KOPT-K1 (cell line): ENCODE measurements around the gene PCSK6.

ENCODE experiments used
- H3K27ac ChIP-seq: fragments of 200-600 bp; sonication (generic); 2 replicates; pipeline ENCODE4 v1.5.1; 2016; ENCODE audit warnings: antibody characterized with exemption, mild to moderate bottlenecking, low read depth, low read length; ENCODE audit not compliant: poor library complexity, severe bottlenecking
- H3K36me3 ChIP-seq: fragments of 200-600 bp; sonication (generic); 2 replicates; pipeline ENCODE4 v1.5.1; 2017; ENCODE audit warnings: antibody characterized with exemption, mild to moderate bottlenecking, low read length, moderate library complexity; ENCODE audit not compliant: insufficient read depth
- H3K9me3 ChIP-seq: fragments of 200-600 bp; sonication (generic); 2 replicates; pipeline ENCODE4 v1.5.1; 2017; ENCODE audit warnings: antibody characterized with exemption, low read length, mild to moderate bottlenecking; ENCODE audit not compliant: insufficient read depth, poor library complexity, severe bottlenecking

Gene PCSK6

DNA sequence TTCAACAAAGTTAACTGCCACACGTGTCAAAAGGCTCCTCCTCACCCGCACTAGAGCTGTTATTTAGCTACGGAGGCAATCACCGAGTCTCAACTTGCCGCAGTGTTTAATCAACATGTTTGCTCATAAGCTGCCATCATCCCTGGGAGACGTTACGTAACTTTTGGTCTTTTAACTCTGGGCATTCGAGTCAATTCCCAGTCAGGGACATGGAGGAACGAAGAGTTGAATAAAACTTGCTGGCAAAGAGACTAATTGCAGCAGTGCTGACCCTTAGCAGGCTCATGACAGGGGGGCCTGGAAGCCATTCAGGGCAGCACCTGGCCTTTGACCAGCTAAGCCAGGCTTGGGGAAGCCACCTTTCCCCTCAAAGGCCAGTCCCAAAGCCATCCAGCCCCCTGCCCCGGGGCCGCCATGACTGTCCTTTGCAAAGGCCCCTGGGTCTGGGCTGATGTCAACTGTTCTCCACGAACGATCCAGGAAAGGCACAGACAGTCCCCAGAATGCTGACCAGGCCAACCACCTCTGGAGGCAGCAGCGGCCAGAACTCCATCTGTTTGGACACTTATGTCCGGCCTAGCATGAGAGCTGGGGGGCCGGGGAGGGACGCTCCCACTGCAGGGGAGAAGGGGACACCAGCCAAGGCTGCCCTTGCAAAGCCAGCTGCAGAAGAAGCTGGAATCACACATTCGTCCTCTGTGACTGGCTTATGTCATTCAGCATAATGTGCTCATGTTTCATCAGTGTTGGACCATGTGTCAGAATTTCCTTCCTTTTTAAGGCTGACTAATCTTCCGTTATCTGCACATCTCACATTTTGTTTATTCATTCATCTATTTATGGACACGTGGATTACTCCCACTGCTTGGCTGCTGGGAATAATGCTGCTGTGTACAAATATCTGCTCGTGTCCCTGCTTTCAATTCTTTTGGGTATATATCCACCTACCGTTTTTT lies 43.7 kb downstream of the PCSK6 start:
- Histone ChIP-seq H3K9me3 (no peaks in the 10 kb centered on the region), H3K36me3 (no peaks in the 10 kb centered on the region), H3K27ac (no peak overlapping the region)

GRCh38 chr15:101444807-101445508 lies 44.5 kb downstream of the PCSK6 start:
- H3K36me3 ChIP-seq, result no peaks in the 10 kb centered on the region
- no peaks in the 10 kb centered on the region for H3K9me3 ChIP-seq
- H3K27ac ChIP-seq, result no peak overlapping the region

DNA sequence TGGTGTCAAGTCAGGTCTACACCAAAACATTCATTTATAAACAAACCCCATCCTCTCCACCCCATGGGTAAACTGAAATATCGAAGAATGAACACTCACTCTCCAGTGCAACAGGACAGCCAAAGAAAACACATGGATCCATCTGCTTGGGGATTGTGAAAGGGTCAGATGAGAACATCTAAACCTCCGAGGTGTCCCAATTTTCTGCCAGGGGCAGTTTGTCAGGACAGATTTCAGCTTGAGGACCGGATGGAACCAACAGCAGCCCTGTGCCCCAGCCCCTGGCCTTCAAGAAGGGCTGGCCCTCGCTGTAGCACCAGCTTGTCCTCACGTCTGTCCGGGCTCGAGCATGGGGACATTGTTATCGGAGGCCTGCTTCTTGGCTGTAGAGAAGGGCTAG lies 45.5 kb downstream of the PCSK6 start:
- no peaks in the 10 kb centered on the region for H3K36me3 ChIP-seq
- H3K27ac ChIP-seq, result no peak overlapping the region
- H3K9me3 ChIP-seq, result no peaks in the 10 kb centered on the region

DNA sequence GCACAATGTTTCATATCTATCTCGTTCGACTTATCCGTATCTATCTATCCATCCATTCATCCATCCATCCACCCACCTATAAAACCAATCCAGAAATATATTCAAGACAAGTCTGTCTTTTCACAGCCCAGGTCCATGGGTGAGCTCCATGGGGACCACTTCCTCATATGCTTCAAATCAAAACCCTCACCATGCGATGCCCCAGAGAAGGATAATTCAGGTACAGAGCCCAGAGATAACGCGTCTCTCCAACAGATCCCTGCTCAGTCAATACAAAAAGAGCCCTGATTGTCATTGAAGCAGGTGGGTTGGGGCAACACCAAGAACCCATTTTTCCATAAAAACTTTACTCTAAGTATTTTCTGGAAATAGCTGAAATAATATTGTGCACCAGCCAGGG lies 47.2 kb downstream of the PCSK6 start:
- no peak overlapping the region for H3K27ac ChIP-seq
- H3K9me3 ChIP-seq, result no peaks in the 10 kb centered on the region
- H3K36me3 ChIP-seq, result no peaks in the 10 kb centered on the region

DNA sequence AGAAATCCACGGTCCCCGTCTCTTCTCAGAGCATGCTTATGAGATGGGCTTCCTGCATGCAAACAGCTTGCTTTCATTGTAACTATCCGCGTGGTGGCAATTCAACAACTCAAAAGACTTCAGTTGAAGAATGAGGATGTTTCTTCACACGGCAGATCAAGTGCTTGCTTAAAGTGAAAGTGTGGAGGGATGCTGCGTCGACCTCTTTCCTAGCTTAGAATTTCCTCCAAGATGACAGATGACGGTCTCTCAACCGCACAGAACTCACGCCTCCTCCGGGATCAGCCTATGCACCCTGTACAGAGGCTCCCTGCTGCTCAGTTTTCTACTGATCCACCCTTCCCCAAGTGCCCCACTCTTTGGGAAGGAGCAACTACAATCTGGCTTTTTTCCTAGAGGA lies 47.8 kb downstream of the PCSK6 start:
- Histone ChIP-seq H3K27ac (no peak overlapping the region), H3K9me3 (no peaks in the 10 kb centered on the region), H3K36me3 (no peaks in the 10 kb centered on the region)

DNA sequence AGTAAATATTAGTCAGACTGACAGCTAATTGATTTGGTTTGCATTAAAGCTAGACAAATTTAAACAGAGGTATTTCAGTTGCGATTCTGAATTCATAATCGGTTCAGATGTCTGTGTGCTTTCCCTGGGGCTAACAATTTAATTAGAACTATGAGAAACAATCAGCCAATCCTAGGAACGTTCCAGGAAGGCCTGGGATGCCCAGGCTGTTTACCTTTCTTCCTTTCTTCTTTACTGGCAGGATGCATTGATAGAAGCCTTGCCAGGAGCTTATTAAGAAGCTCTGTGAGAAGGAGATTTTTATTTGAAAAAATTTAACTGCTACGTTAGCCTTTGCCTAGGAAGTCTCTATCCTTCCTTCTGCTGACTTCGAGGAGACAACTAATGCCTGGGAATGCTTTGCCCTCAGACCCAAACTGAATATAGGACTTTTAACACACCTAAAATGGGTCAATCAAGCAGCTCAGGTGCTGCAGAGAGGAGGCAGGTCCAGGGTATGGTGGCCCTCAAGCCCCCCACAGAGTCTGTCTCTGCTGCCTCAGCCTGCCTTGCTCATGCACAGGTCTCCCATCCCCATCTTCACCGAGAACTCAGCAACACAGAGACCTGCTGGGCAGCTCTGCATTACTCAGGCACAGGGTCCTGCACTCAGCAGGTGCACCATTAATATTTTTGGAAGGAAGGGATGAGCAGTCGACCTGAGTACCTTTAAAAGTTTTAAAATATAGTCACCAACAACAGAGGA lies 48.5 kb downstream of the PCSK6 start:
- H3K36me3 ChIP-seq, result no peaks in the 10 kb centered on the region
- no peak overlapping the region for H3K27ac ChIP-seq
- no peaks in the 10 kb centered on the region for H3K9me3 ChIP-seq

GRCh38 chr15:101439920-101440319 lies 49.6 kb downstream of the PCSK6 start:
- H3K27ac ChIP-seq, result no peak overlapping the region
- no peaks in the 10 kb centered on the region for H3K9me3 ChIP-seq
- no peaks in the 10 kb centered on the region for H3K36me3 ChIP-seq

GRCh38 chr15:101439285-101439919 lies 50.1 kb downstream of the PCSK6 start:
- Histone ChIP-seq H3K9me3 (no peaks in the 10 kb centered on the region), H3K27ac (no peak overlapping the region), H3K36me3 (no peaks in the 10 kb centered on the region)

GRCh38 chr15:101438482-101439284 lies 50.8 kb downstream of the PCSK6 start:
- H3K9me3 ChIP-seq, result no peaks in the 10 kb centered on the region
- no peaks in the 10 kb centered on the region for H3K36me3 ChIP-seq
- no peak overlapping the region for H3K27ac ChIP-seq

GRCh38 chr15:101437618-101438481 lies 51.7 kb downstream of the PCSK6 start:
- H3K36me3 ChIP-seq, result no peaks in the 10 kb centered on the region
- H3K27ac ChIP-seq, result no peak overlapping the region
- no peaks in the 10 kb centered on the region for H3K9me3 ChIP-seq

DNA sequence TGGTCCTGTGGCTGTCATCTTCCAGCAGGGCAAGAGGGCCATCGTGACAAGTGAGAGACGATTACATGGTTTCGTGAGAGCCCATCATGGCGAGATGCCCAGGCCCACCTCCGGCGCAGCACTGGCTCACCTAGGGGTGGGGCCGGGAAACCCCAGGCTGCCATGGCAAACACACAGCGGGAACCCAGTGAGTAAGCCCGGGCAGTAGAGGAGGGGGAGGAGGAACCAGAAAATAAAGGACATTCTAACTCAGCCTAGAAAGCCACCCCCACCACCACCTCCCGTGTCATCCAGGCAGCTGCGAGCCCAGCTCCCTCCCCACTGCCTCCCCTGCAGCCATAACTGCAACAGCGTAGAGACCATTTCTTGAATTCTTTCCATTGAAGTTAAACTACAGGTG lies 52.3 kb downstream of the PCSK6 start:
- Histone ChIP-seq H3K36me3 (no peaks in the 10 kb centered on the region), H3K9me3 (no peaks in the 10 kb centered on the region), H3K27ac (no peak overlapping the region)

GRCh38 chr15:101436526-101436925 lies 53.0 kb downstream of the PCSK6 start:
- no peak overlapping the region for H3K27ac ChIP-seq
- H3K9me3 ChIP-seq, result no peaks in the 10 kb centered on the region
- H3K36me3 ChIP-seq, result no peaks in the 10 kb centered on the region

DNA sequence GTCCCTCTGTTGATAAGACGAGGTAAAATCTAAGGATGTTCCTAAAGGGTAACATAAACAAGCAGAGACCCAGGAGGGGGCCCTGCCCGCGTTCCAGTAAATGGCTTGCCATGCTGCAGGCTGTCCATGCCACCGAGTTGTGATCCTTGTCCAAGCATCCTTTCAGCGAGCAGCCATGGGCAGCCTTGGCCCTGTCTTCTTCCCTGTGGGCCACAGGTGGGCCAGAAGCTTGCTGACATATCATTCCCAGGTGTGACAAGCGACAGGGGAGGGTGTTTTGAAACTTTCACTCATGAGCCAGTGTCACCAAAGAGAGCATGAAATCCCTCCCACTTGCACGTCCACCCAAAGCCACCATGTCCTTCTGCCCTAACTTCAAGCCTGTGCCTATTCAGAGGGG lies 53.7 kb downstream of the PCSK6 start:
- H3K9me3 ChIP-seq, result no peaks in the 10 kb centered on the region
- no peaks in the 10 kb centered on the region for H3K36me3 ChIP-seq
- no peak overlapping the region for H3K27ac ChIP-seq
